Duodenal mucosa (tissue), 2 donors: ENCODE results near the gene PLEKHA3.

Experiments used
- H3K27ac ChIP-seq: one replicate; pipeline ENCODE4 v1.7.0; 2013; ENCODE audit warnings: low read depth, low read length
- H3K27me3 ChIP-seq, 2 donors: one replicate each; pipeline ENCODE4 v1.7.0; 2013; ENCODE audit warnings: low read length in 2 of 2, control low read depth in 1 of 2; ENCODE audit not compliant: insufficient read depth in 2 of 2, control insufficient read depth in 1 of 2
- H3K36me3 ChIP-seq, 2 donors: one replicate each; pipeline ENCODE4 v1.7.0; 2013; ENCODE audit warnings: low read length in 2 of 2, control low read depth in 1 of 2; ENCODE audit not compliant: insufficient read depth in 2 of 2, control insufficient read depth in 1 of 2
- H3K4me1 ChIP-seq, 2 donors: one replicate each; pipeline ENCODE4 v1.7.0; 2013; ENCODE audit warnings: low read length in 2 of 2, control low read depth in 1 of 2; ENCODE audit not compliant: insufficient read depth in 2 of 2, control insufficient read depth in 1 of 2
- H3K4me3 ChIP-seq, 2 donors: one replicate each; pipeline ENCODE4 v1.7.0; 2013; ENCODE audit warnings: low read length in 2 of 2, low read depth in 1 of 2
- H3K9ac ChIP-seq, 2 donors: one replicate each; pipeline ENCODE4 v1.7.0; 2013; ENCODE audit warnings: low read length in 2 of 2, low read depth in 1 of 2
- H3K9me3 ChIP-seq, 2 donors: one replicate each; pipeline ENCODE4 v1.7.0; 2013; ENCODE audit warnings: low read length in 2 of 2, control low read depth in 1 of 2; ENCODE audit not compliant: control insufficient read depth in 1 of 2

PLEKHA3 gene

GRCh38 chr2:178502751-178503150 lies 22.5 kb downstream of the PLEKHA3 start:
- H3K4me1 ChIP-seq, result peaks cover 5 to 13% of the 10 kb centered on the region in 2 donors
- H3K27me3 ChIP-seq, result no peaks in the 10 kb centered on the region
- no peak overlapping the region for H3K4me3 ChIP-seq
- no peak overlapping the region for H3K27ac ChIP-seq
- peaks cover 28 to 62% of the 10 kb centered on the region in 2 donors for H3K36me3 ChIP-seq
- H3K9ac ChIP-seq, result no peak overlapping the region
- H3K9me3 ChIP-seq, result no peaks in the 10 kb centered on the region

- H3K9me3 ChIP-seq, result no peaks in the 10 kb centered on the region
- peaks cover 5 to 13% of the 10 kb centered on the region in 2 donors for H3K4me1 ChIP-seq
- peaks cover 10 to 45% of the 10 kb centered on the region in 2 donors for H3K36me3 ChIP-seq
- no peaks in the 10 kb centered on the region for H3K27me3 ChIP-seq
- H3K27ac ChIP-seq, result no peak overlapping the region
- no peak overlapping the region for H3K9ac ChIP-seq
- H3K4me3 ChIP-seq, result no peak overlapping the region
Observed at GRCh38 chr2:178506101-178506500, 25.8 kb downstream of the PLEKHA3 start.

GRCh38 chr2:178506524-178506923 lies 26.3 kb downstream of the PLEKHA3 start:
- H3K4me1 ChIP-seq, result peaks cover 5 to 13% of the 10 kb centered on the region in 2 donors
- no peaks in the 10 kb centered on the region for H3K9me3 ChIP-seq
- no peak overlapping the region for H3K9ac ChIP-seq
- no peak overlapping the region for H3K27ac ChIP-seq
- peaks cover 9 to 43% of the 10 kb centered on the region in 2 donors for H3K36me3 ChIP-seq
- no peaks in the 10 kb centered on the region for H3K27me3 ChIP-seq
- H3K4me3 ChIP-seq, result no peak overlapping the region

- H3K4me3 ChIP-seq, result no peak overlapping the region
- H3K36me3 ChIP-seq, result peaks cover 9 to 43% of the 10 kb centered on the region in 2 donors
- no peak overlapping the region for H3K27ac ChIP-seq
- H3K27me3 ChIP-seq, result no peaks in the 10 kb centered on the region
- H3K9ac ChIP-seq, result no peak overlapping the region
- H3K4me1 ChIP-seq, result peaks cover 5 to 13% of the 10 kb centered on the region in 2 donors
- no peaks in the 10 kb centered on the region for H3K9me3 ChIP-seq
Observed at GRCh38 chr2:178506949-178507348, 26.7 kb downstream of the PLEKHA3 start.

GRCh38 chr2:178508646-178509045 lies 28.4 kb downstream of the PLEKHA3 start:
- H3K36me3 ChIP-seq, result peaks cover 0 to 26% of the 10 kb centered on the region in 2 donors
- no peaks in the 10 kb centered on the region for H3K9me3 ChIP-seq
- no peak overlapping the region for H3K27ac ChIP-seq
- H3K4me1 ChIP-seq, result peaks cover 5 to 13% of the 10 kb centered on the region in 2 donors
- no peak overlapping the region for H3K4me3 ChIP-seq
- no peaks in the 10 kb centered on the region for H3K27me3 ChIP-seq
- H3K9ac ChIP-seq, result no peak overlapping the region

GRCh38 chr2:178510384-178510783 lies 30.1 kb downstream of the PLEKHA3 start:
- peaks cover 3 to 16% of the 10 kb centered on the region in 2 donors for H3K36me3 ChIP-seq
- H3K9ac ChIP-seq, result no peak overlapping the region
- H3K9me3 ChIP-seq, result no peaks in the 10 kb centered on the region
- no peaks in the 10 kb centered on the region for H3K27me3 ChIP-seq
- H3K27ac ChIP-seq, result no peak overlapping the region
- peaks cover 5 to 13% of the 10 kb centered on the region in 2 donors for H3K4me1 ChIP-seq
- H3K4me3 ChIP-seq, result no peak overlapping the region

- Histone ChIP-seq H3K36me3 (peaks cover 3 to 12% of the 10 kb centered on the region in 2 donors), H3K9ac (no peak overlapping the region), H3K27ac (no peak overlapping the region), H3K27me3 (no peaks in the 10 kb centered on the region), H3K4me3 (no peak overlapping the region), H3K4me1 (no peaks in the 10 kb centered on the region), H3K9me3 (no peaks in the 10 kb centered on the region)
Observed at GRCh38 chr2:178512484-178512883, 32.2 kb downstream of the PLEKHA3 start.

GRCh38 chr2:178513876-178514275 lies 33.6 kb downstream of the PLEKHA3 start:
- no peaks in the 10 kb centered on the region for H3K4me1 ChIP-seq
- no peak overlapping the region for H3K4me3 ChIP-seq
- no peaks in the 10 kb centered on the region for H3K9me3 ChIP-seq
- H3K36me3 ChIP-seq, result peaks cover 8 to 12% of the 10 kb centered on the region in 2 donors
- H3K9ac ChIP-seq, result no peak overlapping the region
- no peak overlapping the region for H3K27ac ChIP-seq
- H3K27me3 ChIP-seq, result no peaks in the 10 kb centered on the region

GRCh38 chr2:178514664-178515063 lies 34.4 kb downstream of the PLEKHA3 start:
- Histone ChIP-seq H3K9me3 (no peaks in the 10 kb centered on the region), H3K4me1 (no peaks in the 10 kb centered on the region), H3K27ac (no peak overlapping the region), H3K9ac (no peak overlapping the region), H3K27me3 (no peaks in the 10 kb centered on the region), H3K4me3 (no peak overlapping the region), H3K36me3 (peaks cover 8% of the 10 kb centered on the region in 2 donors)

GRCh38 chr2:178517496-178517895 lies 37.2 kb downstream of the PLEKHA3 start:
- Histone ChIP-seq H3K9me3 (no peaks in the 10 kb centered on the region), H3K9ac (no peak overlapping the region), H3K27ac (no peak overlapping the region), H3K4me3 (no peak overlapping the region), H3K27me3 (no peaks in the 10 kb centered on the region), H3K4me1 (no peaks in the 10 kb centered on the region), H3K36me3 (peaks cover 0 to 8% of the 10 kb centered on the region in 2 donors)
